ENCODE results near the gene NCF4. TPM values are rescaled to one million over a fixed set of nuclear protein-coding genes. Genes with fewer than 3 reads are reported as not detected.
A peak's percentile ranks its signal among the peaks of the same experiment; 100 is the strongest.

Gene NCF4
- polyA plus RNA-seq, 3 donors, result 206 to 249 (median 209) TPM

GRCh38 chr22:36846949-36847348 is 13.9 kb upstream of the NCF4 start:
- Mint-ChIP-seq H3K9me3 (peaks cover 0 to 9% (median 4%) of the 10 kb centered on the region in 7 donors), H3K4me3 (no peak overlapping the region), H3K4me1 (no peaks in the 10 kb centered on the region), H3K36me3 (no peaks in the 10 kb centered on the region), H3K27ac (no peak overlapping the region), H3K27me3 (ENCODE audit: low read depth in 3 of 3) (peaks cover 52 to 71% (median 60%) of the 10 kb centered on the region in 3 donors)
- H4K20me1 ChIP-seq (ENCODE audit: insufficient read depth, low read length), result no peaks in the 10 kb centered on the region
- no peaks in the 10 kb centered on the region for H3K9me3 ChIP-seq (replicated peaks in 1 of 2; ENCODE audit: control insufficient read depth in 1 of 2, insufficient read depth in 1 of 2, low read length in 2 of 2)
- peaks cover 23 to 68% of the 10 kb centered on the region in 2 donors for H3K27me3 ChIP-seq (ENCODE audit: control insufficient read depth in 2 of 2, insufficient read depth in 2 of 2, low read length in 2 of 2)
- DNase-seq, result no peak
- H3K4me2 ChIP-seq (replicated peaks; ENCODE audit: extremely low read depth, low read length, poor library complexity, severe bottlenecking), result no peak overlapping the region
- H3K36me3 ChIP-seq (replicated peaks in 1 of 2; ENCODE audit: control insufficient read depth in 1 of 2, insufficient read depth in 2 of 2, low read length in 2 of 2), result no peaks in the 10 kb centered on the region
- H3K4me3 ChIP-seq (replicated peaks in 1 of 3; ENCODE audit: low read depth in 2 of 3, low read length in 3 of 3), result no peak overlapping the region
- no peak overlapping the region for H3K9ac ChIP-seq (ENCODE audit: insufficient read depth, low read length, poor library complexity, severe bottlenecking)
- no peak overlapping the region for H2AFZ ChIP-seq (ENCODE audit: insufficient read depth, low read depth, low read length, poor library complexity, severe bottlenecking)
- TF ChIP-seq, protein P1, sequence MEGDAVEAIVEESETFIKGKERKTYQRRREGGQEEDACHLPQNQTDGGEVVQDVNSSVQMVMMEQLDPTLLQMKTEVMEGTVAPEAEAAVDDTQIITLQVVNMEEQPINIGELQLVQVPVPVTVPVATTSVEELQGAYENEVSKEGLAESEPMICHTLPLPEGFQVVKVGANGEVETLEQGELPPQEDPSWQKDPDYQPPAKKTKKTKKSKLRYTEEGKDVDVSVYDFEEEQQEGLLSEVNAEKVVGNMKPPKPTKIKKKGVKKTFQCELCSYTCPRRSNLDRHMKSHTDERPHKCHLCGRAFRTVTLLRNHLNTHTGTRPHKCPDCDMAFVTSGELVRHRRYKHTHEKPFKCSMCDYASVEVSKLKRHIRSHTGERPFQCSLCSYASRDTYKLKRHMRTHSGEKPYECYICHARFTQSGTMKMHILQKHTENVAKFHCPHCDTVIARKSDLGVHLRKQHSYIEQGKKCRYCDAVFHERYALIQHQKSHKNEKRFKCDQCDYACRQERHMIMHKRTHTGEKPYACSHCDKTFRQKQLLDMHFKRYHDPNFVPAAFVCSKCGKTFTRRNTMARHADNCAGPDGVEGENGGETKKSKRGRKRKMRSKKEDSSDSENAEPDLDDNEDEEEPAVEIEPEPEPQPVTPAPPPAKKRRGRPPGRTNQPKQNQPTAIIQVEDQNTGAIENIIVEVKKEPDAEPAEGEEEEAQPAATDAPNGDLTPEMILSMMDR (IDR thresholded peaks at IDR 0.05), result no peak
- 56% methylated on average over 3 of the region's 6 CpGs for WGBS (ENCODE audit: insufficient coverage)
- H3K79me2 ChIP-seq (ENCODE audit: insufficient read depth, low read length), result no peaks in the 10 kb centered on the region
- H3K27ac ChIP-seq (ENCODE audit: low read depth in 1 of 2, low read length in 2 of 2), result no peak overlapping the region
- intact Hi-C loops (cut with micrococcal nuclease), result no loop called here
- H3K4me1 ChIP-seq (ENCODE audit: control insufficient read depth in 1 of 2, insufficient read depth in 2 of 2, low read length in 2 of 2), result no peaks in the 10 kb centered on the region

GRCh38 chr22:36850056-36850455 is 10.8 kb upstream of the NCF4 start:
- H3K79me2 ChIP-seq (ENCODE audit: insufficient read depth, low read length), result no peaks in the 10 kb centered on the region
- peaks cover 6 to 39% of the 10 kb centered on the region in 2 donors for H3K27me3 ChIP-seq (ENCODE audit: control insufficient read depth in 2 of 2, insufficient read depth in 2 of 2, low read length in 2 of 2)
- Mint-ChIP-seq H3K9me3 (peaks cover 0 to 11% (median 7%) of the 10 kb centered on the region in 7 donors), H3K36me3 (no peaks in the 10 kb centered on the region), H3K4me1 (peaks cover 11% of the 10 kb centered on the region), H3K4me3 (peak overlapping the region in 1 of 2 donors; percentile 23), H3K27me3 (ENCODE audit: low read depth in 3 of 3) (peaks cover 31 to 49% (median 33%) of the 10 kb centered on the region in 3 donors), H3K27ac (no peak overlapping the region)
- peaks cover 12 to 15% of the 10 kb centered on the region in 2 donors for H3K4me1 ChIP-seq (ENCODE audit: control insufficient read depth in 1 of 2, insufficient read depth in 2 of 2, low read length in 2 of 2)
- no peak overlapping the region for H3K4me2 ChIP-seq (replicated peaks; ENCODE audit: extremely low read depth, low read length, poor library complexity, severe bottlenecking)
- H2AFZ ChIP-seq (ENCODE audit: insufficient read depth, low read depth, low read length, poor library complexity, severe bottlenecking), result no peak overlapping the region
- peaks cover 0 to 3% of the 10 kb centered on the region in 2 donors for H3K9me3 ChIP-seq (replicated peaks in 1 of 2; ENCODE audit: control insufficient read depth in 1 of 2, insufficient read depth in 1 of 2, low read length in 2 of 2)
- WGBS (ENCODE audit: insufficient coverage), result 91% methylated on average over 8 of the region's 14 CpGs
- H3K27ac ChIP-seq (ENCODE audit: low read depth in 1 of 2, low read length in 2 of 2), result no peak overlapping the region
- no peak for DNase-seq
- H3K9ac ChIP-seq (ENCODE audit: insufficient read depth, low read length, poor library complexity, severe bottlenecking), result no peak overlapping the region
- no peaks in the 10 kb centered on the region for H4K20me1 ChIP-seq (ENCODE audit: insufficient read depth, low read length)
- TF ChIP-seq, protein P1 (IDR thresholded peaks at IDR 0.05), result no peak
- no peaks in the 10 kb centered on the region for H3K36me3 ChIP-seq (replicated peaks in 1 of 2; ENCODE audit: control insufficient read depth in 1 of 2, insufficient read depth in 2 of 2, low read length in 2 of 2)
- intact Hi-C loops (cut with micrococcal nuclease), result loop anchor here in 1 of 2 donors (10.0 kb wide), 1 partner anchor 305 kb away; no protein-coding TSS in a partner anchor
- no peak overlapping the region for H3K4me3 ChIP-seq (replicated peaks in 1 of 3; ENCODE audit: low read depth in 2 of 3, low read length in 3 of 3)

Data from CD14-positive monocyte (primary cell).